Mesenchymal stem cell (in vitro differentiated cells and primary cell): ENCODE measurements around the gene SLC28A2.
"Not testable (repeated sequence)": the region's sequence is repeated elsewhere in the genome, so short reads cannot be mapped to it uniquely, and the experiment has no call there.

ENCODE experiments used
- DNase-seq: peaks from one replicate; pipeline ENCODE4 v3.0.0-alpha.2; 2013
- H2AFZ ChIP-seq: one replicate; pipeline ENCODE4 v1.6.1; 2013; ENCODE audit warnings: low read depth, mild to moderate bottlenecking, control low read depth, inconsistent platforms, low read length, moderate library complexity
- H2AK5ac ChIP-seq: 2 replicates; pipeline ENCODE4 v1.6.1; 2013; ENCODE audit warnings: low read length, moderate library complexity, mild to moderate bottlenecking, inconsistent platforms; ENCODE audit not compliant: severe bottlenecking
- H2BK120ac ChIP-seq: one replicate; pipeline ENCODE4 v1.6.1; 2013; ENCODE audit warnings: low read depth, mild to moderate bottlenecking, inconsistent platforms, low read length, moderate library complexity
- H2BK12ac ChIP-seq, 2 experiments: one replicate each; pipeline ENCODE4 v1.6.1; 2013; ENCODE audit warnings: inconsistent platforms in 2 of 2, low read length in 2 of 2, mild to moderate bottlenecking in 2 of 2, moderate library complexity in 2 of 2, control low read depth in 1 of 2
- H2BK15ac ChIP-seq: one replicate; pipeline ENCODE4 v1.6.1; 2013; ENCODE audit warnings: mild to moderate bottlenecking, low read depth, inconsistent platforms; ENCODE audit not compliant: poor library complexity, severe bottlenecking
- H2BK5ac ChIP-seq: 2 replicates; pipeline ENCODE4 v1.6.1; 2013; ENCODE audit warnings: low read depth, mild to moderate bottlenecking, low read length, control low read depth, inconsistent platforms; ENCODE audit not compliant: poor library complexity, severe bottlenecking
- H3K14ac ChIP-seq, 2 experiments: one replicate each; pipeline ENCODE4 v1.6.1; 2013; ENCODE audit warnings: inconsistent platforms in 2 of 2, low read length in 2 of 2, control low read depth in 1 of 2, mild to moderate bottlenecking in 1 of 2, moderate library complexity in 1 of 2
- H3K18ac ChIP-seq, 2 experiments: one replicate each; pipeline ENCODE4 v1.6.1; 2013; ENCODE audit warnings: inconsistent platforms in 2 of 2, low read length in 2 of 2, control low read depth in 1 of 2, low read depth in 1 of 2, mild to moderate bottlenecking in 1 of 2
- H3K23ac ChIP-seq, 2 experiments: one replicate each; pipeline ENCODE4 v1.6.1; 2013; ENCODE audit warnings: inconsistent platforms in 2 of 2, low read length in 2 of 2, mild to moderate bottlenecking in 2 of 2, moderate library complexity in 2 of 2, control low read depth in 1 of 2
- H3K27ac ChIP-seq: 2 replicates; pipeline ENCODE4 v1.5.1; 2013; ENCODE audit warnings: mild to moderate bottlenecking, moderate library complexity, low read length, control low read depth, inconsistent platforms; ENCODE audit not compliant: poor library complexity, severe bottlenecking
- H3K27me3 ChIP-seq, 2 experiments: 2 replicates each; pipeline versions ENCODE4 v1.6.1 to v1.7.0; 2013; ENCODE audit warnings: low read length in 2 of 2, mild to moderate bottlenecking in 2 of 2, moderate library complexity in 2 of 2, control low read depth in 1 of 2, inconsistent platforms in 1 of 2; ENCODE audit not compliant: control insufficient read depth in 1 of 2, insufficient read depth in 1 of 2
- H3K36me3 ChIP-seq, 2 experiments: 2 replicates each; pipeline versions ENCODE4 v1.6.1 to v1.7.0; 2013; ENCODE audit warnings: low read length in 2 of 2, control low read depth in 1 of 2, inconsistent platforms in 1 of 2, low read depth in 1 of 2, mild to moderate bottlenecking in 1 of 2; ENCODE audit not compliant: insufficient read depth in 2 of 2, control insufficient read depth in 1 of 2
- H3K4ac ChIP-seq, 2 experiments: one replicate each; pipeline ENCODE4 v1.6.1; 2013; ENCODE audit warnings: inconsistent platforms in 2 of 2, low read length in 2 of 2, mild to moderate bottlenecking in 2 of 2, moderate library complexity in 2 of 2, control low read depth in 1 of 2, low read depth in 1 of 2
- H3K4me1 ChIP-seq: 2 replicates; pipeline ENCODE4 v1.6.1; 2013; ENCODE audit warnings: low read depth, low read length, control low read depth; ENCODE audit not compliant: control insufficient read depth, insufficient read depth
- H3K4me2 ChIP-seq: 2 replicates; pipeline ENCODE4 v1.6.1; 2013; ENCODE audit warnings: low read length, mild to moderate bottlenecking, inconsistent platforms; ENCODE audit not compliant: poor library complexity, severe bottlenecking
- H3K4me3 ChIP-seq, 2 experiments: 2 replicates each; pipeline versions ENCODE4 v1.5.1 to v1.7.0; 2013; ENCODE audit warnings: low read length in 2 of 2, mild to moderate bottlenecking in 2 of 2, control low read depth in 1 of 2, low read depth in 1 of 2; ENCODE audit not compliant: insufficient read depth in 1 of 2
- H3K79me1 ChIP-seq: replicated peaks from 2 replicates; pipeline ENCODE4 v1.6.1; 2013; ENCODE audit warnings: mild to moderate bottlenecking, control low read depth, low read length, inconsistent platforms; ENCODE audit not compliant: poor library complexity, severe bottlenecking
- H3K9ac ChIP-seq: 2 replicates; pipeline ENCODE4 v1.7.0; 2013; ENCODE audit warnings: mild to moderate bottlenecking, low read length, moderate library complexity
- H3K9me3 ChIP-seq: 2 replicates; pipeline ENCODE4 v1.7.0; 2013; ENCODE audit warnings: mild to moderate bottlenecking, low read length; ENCODE audit not compliant: control insufficient read depth
- H4K8ac ChIP-seq: one replicate; pipeline ENCODE4 v1.6.1; 2013; ENCODE audit warnings: inconsistent platforms, mild to moderate bottlenecking, low read length, moderate library complexity
- H4K91ac ChIP-seq: one replicate; pipeline ENCODE4 v1.6.1; 2013; ENCODE audit warnings: mild to moderate bottlenecking, low read length, inconsistent platforms
- WGBS: methylation state at CpG from one replicate; pipeline ENCODE4 v1.1.7; 2013; ENCODE audit warnings: mixed read lengths; 5-methylcytosine and 5-hydroxymethylcytosine counted together

Gene SLC28A2

GRCh38 chr15:45287390-45287956 lies 35.4 kb downstream of the SLC28A2 start:
- Histone ChIP-seq H3K4me2 (no peak overlapping the region), H3K79me1 (no peaks in the 10 kb centered on the region), H3K27me3 (peaks cover 10 to 12% of the 10 kb centered on the region in 2 experiments), H3K4me3 (no peak overlapping the region), H3K4me1 (no peaks in the 10 kb centered on the region), H3K27ac (no peak overlapping the region), H2BK5ac (no peak overlapping the region), H2BK15ac (no peak overlapping the region), H4K8ac (no peak overlapping the region), H3K23ac (no peak overlapping the region), H2AFZ (no peak overlapping the region), H3K4ac (no peak overlapping the region), H3K36me3 (no peaks in the 10 kb centered on the region), H3K18ac (no peak overlapping the region), H3K9ac (no peak overlapping the region), H3K9me3 (no peaks in the 10 kb centered on the region), H3K14ac (no peak overlapping the region), H2BK12ac (no peak overlapping the region), H2AK5ac (no peak overlapping the region), H4K91ac (no peak overlapping the region), H2BK120ac (no peak overlapping the region)
- DNase-seq = no peak
- WGBS = 70% methylated on average over 2 of the region's 2 CpGs

DNA sequence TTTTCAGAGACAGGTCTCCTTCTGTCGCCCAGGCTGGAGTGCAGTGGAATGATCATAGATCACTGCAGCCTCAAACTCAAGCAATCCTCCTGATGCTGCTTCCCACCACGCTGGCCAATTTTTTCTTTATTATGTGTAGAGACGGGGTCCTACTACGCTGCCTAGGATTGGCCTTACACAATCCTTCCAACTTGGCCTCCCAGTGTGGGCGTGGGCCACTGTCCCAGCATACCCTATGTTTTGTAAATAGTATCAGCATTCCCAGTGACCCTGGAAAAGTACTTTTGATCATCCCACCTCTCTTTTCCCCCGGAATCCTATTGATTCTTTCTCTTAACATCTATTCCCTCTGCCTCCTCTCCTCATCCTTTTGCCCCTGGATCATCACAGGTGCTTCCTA lies 36.9 kb downstream of the SLC28A2 start:
- Histone ChIP-seq H3K4me1 (no peaks in the 10 kb centered on the region), H2BK5ac (no peak overlapping the region), H3K18ac (no peak overlapping the region), H3K4me3 (no peak overlapping the region), H3K27ac (no peak overlapping the region), H3K4me2 (no peak overlapping the region), H2BK120ac (no peak overlapping the region), H3K79me1 (no peaks in the 10 kb centered on the region), H4K8ac (no peak overlapping the region), H3K36me3 (no peaks in the 10 kb centered on the region), H3K4ac (no peak overlapping the region), H3K23ac (no peak overlapping the region), H3K9me3 (no peaks in the 10 kb centered on the region), H2AK5ac (no peak overlapping the region), H2BK12ac (no peak overlapping the region), H4K91ac (no peak overlapping the region), H2BK15ac (no peak overlapping the region), H3K27me3 (peaks cover 10 to 12% of the 10 kb centered on the region in 2 experiments), H2AFZ (no peak overlapping the region), H3K14ac (no peak overlapping the region), H3K9ac (no peak overlapping the region)
- WGBS = 63% methylated on average over 6 of the region's 6 CpGs
- DNase-seq = no peak

GRCh38 chr15:45291822-45292582 lies 40.0 kb downstream of the SLC28A2 start:
- Histone ChIP-seq H3K4me2 (no peak overlapping the region), H3K9ac (no peak overlapping the region), H3K9me3 (no peaks in the 10 kb centered on the region), H3K79me1 (no peaks in the 10 kb centered on the region), H3K14ac (no peak overlapping the region), H3K18ac (no peak overlapping the region), H3K27ac (no peak overlapping the region), H2AK5ac (no peak overlapping the region), H4K91ac (no peak overlapping the region), H3K23ac (no peak overlapping the region), H3K4me1 (no peaks in the 10 kb centered on the region), H2BK15ac (no peak overlapping the region), H3K36me3 (no peaks in the 10 kb centered on the region), H2AFZ (no peak overlapping the region), H3K4me3 (no peak overlapping the region), H2BK12ac (no peak overlapping the region), H3K4ac (no peak overlapping the region), H2BK5ac (no peak overlapping the region), H2BK120ac (no peak overlapping the region), H3K27me3 (peaks cover 10 to 12% of the 10 kb centered on the region in 2 experiments), H4K8ac (no peak overlapping the region)
- DNase-seq = no peak
- WGBS = 77% methylated on average over 5 of the region's 9 CpGs

DNA sequence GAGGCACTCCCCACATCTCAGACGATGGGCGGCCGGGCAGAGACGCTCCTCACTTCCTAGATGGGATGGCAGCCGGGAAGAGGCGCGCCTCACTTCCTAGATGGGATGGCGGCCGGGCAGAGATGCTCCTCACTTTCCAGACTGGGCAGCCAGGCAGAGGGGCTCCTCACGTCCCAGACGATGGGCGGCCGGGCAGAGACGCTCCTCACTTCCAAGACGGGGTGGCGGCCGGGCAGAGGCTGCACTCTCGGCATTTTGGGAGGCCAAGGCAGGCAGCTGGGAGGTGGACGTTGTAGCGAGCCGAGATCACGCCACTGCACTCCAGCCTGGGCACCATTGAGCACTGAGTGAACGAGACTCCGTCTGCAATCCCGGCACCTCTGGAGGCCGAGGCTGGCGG lies 41.3 kb downstream of the SLC28A2 start:
- H4K8ac ChIP-seq, H3K4ac ChIP-seq, DNase-seq, H2BK5ac ChIP-seq, H3K79me1 ChIP-seq, H4K91ac ChIP-seq, H3K4me1 ChIP-seq, H2BK12ac ChIP-seq, H3K14ac ChIP-seq, H3K23ac ChIP-seq, H3K4me2 ChIP-seq, H3K4me3 ChIP-seq, H3K9ac ChIP-seq, H2BK120ac ChIP-seq, H3K36me3 ChIP-seq, H2AFZ ChIP-seq, H2BK15ac ChIP-seq, H3K9me3 ChIP-seq, H3K27ac ChIP-seq, H2AK5ac ChIP-seq, H3K18ac ChIP-seq: not testable (repeated sequence)
- peaks cover 7 to 10% of the 10 kb centered on the region in 2 experiments for H3K27me3 ChIP-seq
- 94% methylated on average over 9 of the region's 27 CpGs for WGBS
